ENCODE results near the gene RUSC2.
"Not testable (repeated sequence)": the region's sequence is repeated elsewhere in the genome, so short reads cannot be mapped to it uniquely, and the experiment has no call there.

Gene RUSC2

GRCh38 chr9:35490910-35491465, 1.1 kb downstream of the RUSC2 start:
- DNase-seq (ENCODE audit: low read depth): no peak

GRCh38 chr9:35493119-35493518, 3.2 kb downstream of the RUSC2 start:
- DNase-seq (ENCODE audit: low read depth): not testable (repeated sequence)

GRCh38 chr9:35495984-35496383, 6.1 kb downstream of the RUSC2 start:
- DNase-seq (ENCODE audit: low read depth): no peak

DNA sequence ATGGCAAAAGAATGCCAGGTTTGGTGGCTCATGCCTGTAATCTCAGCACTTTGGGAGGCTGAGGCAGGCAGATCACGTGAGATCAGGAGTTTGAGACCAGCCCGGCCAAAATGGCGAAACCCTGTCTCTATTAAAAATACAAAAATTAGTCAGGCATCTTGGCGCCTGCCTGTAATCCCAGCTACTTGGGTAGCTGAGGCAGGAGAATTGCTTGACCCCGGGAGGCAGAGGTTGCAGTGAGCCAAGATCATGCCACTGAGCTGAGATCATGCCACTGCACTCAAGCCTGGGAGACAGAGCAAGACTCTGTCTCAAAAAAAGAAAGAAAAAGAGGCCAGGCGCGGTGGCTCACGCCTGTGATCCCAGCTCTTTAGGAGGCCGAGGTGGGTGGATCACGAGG, 8.3 kb downstream of the RUSC2 start:
- DNase-seq (ENCODE audit: low read depth): not testable (repeated sequence)

GRCh38 chr9:35499029-35499700, 9.3 kb downstream of the RUSC2 start:
- no peak for DNase-seq (ENCODE audit: low read depth)

GRCh38 chr9:35499701-35500030, 9.8 kb downstream of the RUSC2 start:
- DNase-seq (ENCODE audit: low read depth): no peak

DNA sequence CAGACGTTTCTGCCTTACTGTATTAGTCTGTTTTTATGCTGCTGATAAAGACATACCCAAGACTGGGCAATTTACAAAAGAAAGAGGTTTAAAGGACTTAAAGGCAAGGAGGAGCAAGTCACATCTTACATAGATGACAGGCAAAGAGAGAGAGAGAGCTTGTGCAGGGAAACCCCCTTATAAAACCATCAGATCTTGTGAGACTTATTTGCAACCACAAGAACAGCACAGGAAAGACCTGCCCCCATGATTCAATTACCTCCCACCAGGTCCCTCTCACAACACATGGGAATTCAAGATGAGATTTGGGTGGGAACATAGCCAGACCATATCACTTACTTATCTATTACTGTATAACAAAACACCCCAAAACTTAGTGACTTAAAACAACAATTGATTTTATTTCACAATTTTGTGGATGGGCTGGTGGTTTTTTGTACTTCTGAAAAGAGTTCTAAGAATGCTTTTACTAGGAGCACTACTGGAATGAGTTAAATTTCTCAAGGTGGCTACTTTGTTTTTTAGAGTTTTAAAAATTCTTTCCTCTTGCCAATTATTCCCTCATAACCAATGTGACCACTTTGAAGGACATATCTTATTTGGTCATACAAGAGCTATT, 10.3 kb downstream of the RUSC2 start:
- no peak for DNase-seq (ENCODE audit: low read depth)

DNA sequence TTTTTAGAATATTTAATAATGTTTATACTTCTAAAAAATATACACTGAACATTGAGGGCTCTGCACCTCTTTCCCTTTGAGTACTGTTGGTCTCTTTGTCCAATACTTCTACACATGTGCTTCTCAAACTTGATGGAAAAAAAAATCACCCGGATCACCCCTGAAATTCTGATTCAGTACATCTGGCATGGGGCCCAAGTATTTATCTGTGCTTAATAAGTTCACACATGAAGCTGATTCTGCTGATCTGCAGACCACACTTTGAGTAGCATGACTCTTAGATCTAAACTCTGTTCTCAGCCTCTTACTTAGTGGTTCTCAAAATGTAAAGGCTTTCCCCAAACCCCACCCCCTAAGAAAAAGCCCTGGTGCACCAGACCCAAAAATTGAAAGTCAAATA, 12.0 kb downstream of the RUSC2 start:
- no peak for DNase-seq (ENCODE audit: low read depth)

DNA sequence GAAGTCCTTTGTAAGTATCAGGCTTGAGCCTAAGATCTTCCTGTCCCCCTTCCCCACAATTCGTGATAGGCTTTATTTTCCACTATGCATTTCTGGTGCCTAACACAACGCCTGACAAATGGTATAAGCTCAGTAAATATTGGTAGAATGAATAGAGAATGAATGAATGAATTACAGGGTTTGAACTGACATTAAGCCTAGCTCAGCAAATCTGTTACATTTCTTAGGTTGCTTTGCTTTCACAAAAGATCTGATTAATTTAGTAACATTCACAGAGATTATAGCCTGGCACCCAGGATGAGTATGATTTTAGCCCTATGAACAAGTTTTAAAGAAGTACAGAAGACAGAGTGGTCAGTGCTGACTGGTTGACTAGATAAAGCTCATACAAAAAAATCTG, 16.4 kb downstream of the RUSC2 start:
- no peak for DNase-seq (ENCODE audit: low read depth)

- no peak for DNase-seq (ENCODE audit: low read depth)
These were observed 18.2 kb downstream of the RUSC2 start for GRCh38 chr9:35508069-35508468.

GRCh38 chr9:35510383-35510753, 20.5 kb downstream of the RUSC2 start:
- no peak for DNase-seq (ENCODE audit: low read depth)

GRCh38 chr9:35510754-35511428, 21.0 kb downstream of the RUSC2 start:
- DNase-seq (ENCODE audit: low read depth): no peak

- DNase-seq (ENCODE audit: low read depth): no peak
These were observed 21.5 kb downstream of the RUSC2 start for GRCh38 chr9:35511453-35511852.

- no peak for DNase-seq (ENCODE audit: low read depth)
These were observed 25.9 kb downstream of the RUSC2 start for GRCh38 chr9:35515766-35516165.

DNA sequence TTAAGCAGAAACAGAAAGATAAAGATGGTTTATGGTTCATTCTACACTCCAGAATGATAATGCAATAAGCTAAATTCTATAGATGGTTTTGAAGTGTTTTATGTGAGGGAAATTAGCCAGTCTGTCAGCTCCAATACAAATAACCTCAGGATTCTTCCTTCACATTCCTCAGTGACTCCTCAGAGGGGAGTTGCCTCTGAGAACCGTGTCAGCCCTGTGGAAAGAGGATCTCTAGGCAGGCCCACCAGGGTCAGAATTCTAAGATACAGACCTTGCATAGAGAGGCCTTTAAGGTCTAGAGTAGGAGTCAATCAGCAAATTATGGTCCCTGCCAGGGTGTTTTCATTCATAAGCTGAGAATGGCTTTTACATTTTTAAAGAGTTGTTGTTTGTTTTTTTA, 26.6 kb downstream of the RUSC2 start:
- no peak for DNase-seq (ENCODE audit: low read depth)

GRCh38 chr9:35517131-35517530, 27.2 kb downstream of the RUSC2 start:
- DNase-seq (ENCODE audit: low read depth): no peak

DNA sequence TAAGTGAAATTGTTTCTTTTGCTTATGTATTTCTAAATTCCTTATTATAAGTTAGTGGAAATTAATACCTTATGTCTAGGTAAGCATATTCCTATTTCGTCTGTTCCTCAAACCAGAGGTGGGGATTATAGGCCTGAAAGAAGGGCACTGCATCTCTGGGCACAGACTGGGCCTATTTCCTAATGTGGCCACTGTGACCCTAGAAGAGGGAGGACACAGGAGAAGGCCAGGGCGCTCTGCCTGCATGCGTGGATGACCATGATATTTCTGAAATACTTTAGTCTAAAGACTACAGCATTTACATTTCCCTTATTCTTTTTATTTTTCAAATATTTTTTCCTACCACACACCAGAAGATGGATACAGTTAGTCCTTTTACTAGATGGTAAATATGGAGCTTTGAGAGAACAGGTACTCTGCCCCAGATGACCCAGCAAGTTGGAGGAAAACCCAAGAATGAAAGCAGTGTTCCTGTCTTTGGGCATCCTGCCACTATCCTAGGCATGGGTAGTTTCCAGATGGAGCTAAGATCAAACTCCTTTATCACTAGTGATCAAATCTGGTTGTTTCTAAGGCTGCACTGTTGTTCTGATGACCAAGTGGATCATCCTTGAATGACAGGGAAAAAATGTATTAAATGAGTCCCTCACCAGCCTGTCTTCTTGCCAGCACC, 27.8 kb downstream of the RUSC2 start:
- no peak for DNase-seq (ENCODE audit: low read depth)

- no peak for DNase-seq (ENCODE audit: low read depth)
These were observed 28.4 kb downstream of the RUSC2 start for GRCh38 chr9:35518225-35518821.

DNA sequence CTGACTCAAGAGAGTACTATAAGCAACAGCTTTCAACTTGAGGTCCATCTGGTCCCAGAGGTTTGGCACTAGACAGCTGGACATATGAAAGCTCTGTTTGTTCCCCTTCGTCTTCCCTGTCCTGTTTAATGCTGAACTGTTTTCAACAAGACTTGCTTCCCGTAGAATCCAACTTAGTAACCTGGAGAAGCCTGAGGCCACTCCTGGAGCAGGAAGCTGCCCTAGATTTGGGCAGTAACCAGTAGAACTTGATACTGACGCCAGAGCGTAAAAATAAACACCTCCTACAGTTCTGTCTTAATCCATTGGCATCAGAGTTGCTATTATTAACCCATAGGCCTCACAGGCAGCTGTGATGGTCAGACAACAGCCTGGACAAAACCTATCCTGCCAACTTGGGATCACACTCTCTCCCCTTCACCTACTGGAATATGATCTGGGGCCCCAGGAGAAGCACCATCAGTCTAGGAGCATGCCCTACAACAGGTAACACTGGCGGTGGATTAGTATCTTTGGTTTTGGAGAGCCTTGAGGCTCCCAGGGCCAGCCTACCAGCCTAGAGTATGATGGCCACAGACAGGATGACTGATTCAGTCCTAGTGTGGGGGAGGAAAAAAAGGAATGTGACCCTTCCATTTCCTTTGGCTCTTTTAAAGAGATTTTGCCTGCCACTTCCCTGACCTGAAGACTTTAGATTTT, 29.2 kb downstream of the RUSC2 start:
- DNase-seq (ENCODE audit: low read depth): no peak

GRCh38 chr9:35519692-35520363, 29.9 kb downstream of the RUSC2 start:
- no peak for DNase-seq (ENCODE audit: low read depth)

- DNase-seq (ENCODE audit: low read depth): no peak
These were observed 30.4 kb downstream of the RUSC2 start for GRCh38 chr9:35520364-35520710.

All from T-helper 22 cell (primary cell).